Vagina (tissue), 2 donors: Measurements from ENCODE around the gene FAM161A.

ENCODE experiments used
- POLR2AphosphoS5 ChIP-seq, 2 donors: sonication (generic); formaldehyde crosslinking; IDR thresholded peaks; one replicate each; pipeline ENCODE4 v1.9.0; 2017; ENCODE audit warnings: antibody characterized with exemption in 2 of 2, mild to moderate bottlenecking in 2 of 2, low read depth in 1 of 2; ENCODE audit not compliant: insufficient read depth in 1 of 2
- TF ChIP-seq, protein P1 (sequence below), 3 experiments: fragments of 450-650 bp in 2 of 3; fragments of 200-600 bp in 1 of 3; sonication (generic) in 1 of 3; IDR thresholded peaks; one replicate each; pipeline ENCODE4 v1.5.1; 2017 to 2019; ENCODE audit warnings: antibody characterized with exemption in 3 of 3, mild to moderate bottlenecking in 2 of 3, moderate library complexity in 2 of 3

DNA sequence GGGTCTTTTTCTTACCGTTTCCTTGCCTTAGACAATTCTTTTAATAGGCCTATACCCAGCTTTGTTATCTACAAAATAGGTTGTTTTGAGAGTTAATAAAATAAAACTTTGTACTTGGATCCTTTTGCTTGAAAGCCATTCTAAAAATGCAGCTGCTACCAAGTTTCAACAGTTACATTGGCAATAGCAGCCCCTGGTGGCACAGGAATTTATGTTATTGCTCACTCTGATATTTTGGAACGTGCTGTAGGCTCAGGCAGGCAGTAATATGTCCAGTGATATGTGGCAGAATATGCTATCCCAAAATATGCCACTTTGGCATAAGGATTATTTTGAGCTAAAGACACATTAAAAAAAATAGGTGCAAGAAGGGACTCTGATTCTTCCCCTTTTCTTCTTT is 45.0 kb upstream of the FAM161A start:
- TF ChIP-seq, protein P1, sequence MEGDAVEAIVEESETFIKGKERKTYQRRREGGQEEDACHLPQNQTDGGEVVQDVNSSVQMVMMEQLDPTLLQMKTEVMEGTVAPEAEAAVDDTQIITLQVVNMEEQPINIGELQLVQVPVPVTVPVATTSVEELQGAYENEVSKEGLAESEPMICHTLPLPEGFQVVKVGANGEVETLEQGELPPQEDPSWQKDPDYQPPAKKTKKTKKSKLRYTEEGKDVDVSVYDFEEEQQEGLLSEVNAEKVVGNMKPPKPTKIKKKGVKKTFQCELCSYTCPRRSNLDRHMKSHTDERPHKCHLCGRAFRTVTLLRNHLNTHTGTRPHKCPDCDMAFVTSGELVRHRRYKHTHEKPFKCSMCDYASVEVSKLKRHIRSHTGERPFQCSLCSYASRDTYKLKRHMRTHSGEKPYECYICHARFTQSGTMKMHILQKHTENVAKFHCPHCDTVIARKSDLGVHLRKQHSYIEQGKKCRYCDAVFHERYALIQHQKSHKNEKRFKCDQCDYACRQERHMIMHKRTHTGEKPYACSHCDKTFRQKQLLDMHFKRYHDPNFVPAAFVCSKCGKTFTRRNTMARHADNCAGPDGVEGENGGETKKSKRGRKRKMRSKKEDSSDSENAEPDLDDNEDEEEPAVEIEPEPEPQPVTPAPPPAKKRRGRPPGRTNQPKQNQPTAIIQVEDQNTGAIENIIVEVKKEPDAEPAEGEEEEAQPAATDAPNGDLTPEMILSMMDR (IDR thresholded peaks at IDR 0.05), result no peak
- no peak for TF ChIP-seq POLR2AphosphoS5 (IDR thresholded peaks at IDR 0.05; ENCODE audit: insufficient read depth in 1 of 2, low read depth in 1 of 2)
